HepG2 (cell line): Measurements from ENCODE around the gene NPAS2. TPM values are rescaled to one million over a fixed set of nuclear protein-coding genes. Genes with fewer than 3 reads are reported as not detected.

Experiments
- CREM ChIP-seq, 2 experiments: sonication (generic) in 1 of 2; formaldehyde crosslinking in 1 of 2; IDR thresholded peaks; 2 replicates each; pipeline versions ENCODE4 v1.4.0 to v1.6.1; 2016 to 2020; ENCODE audit warnings: antibody characterized with exemption in 1 of 2, mild to moderate bottlenecking in 1 of 2, missing genetic modification reagents in 1 of 2
- ERF ChIP-seq: IDR thresholded peaks from 2 replicates; pipeline ENCODE4 v1.6.1; 2018; ENCODE audit warnings: missing biosample characterization, missing genetic modification reagents
- EZH2 ChIP-seq: conservative IDR thresholded peaks from 2 replicates; pipeline ENCODE4 v1.6.1; 2012; ENCODE audit warnings: mild to moderate bottlenecking, low read depth, low read length, moderate library complexity
- GPBP1L1 ChIP-seq: sonication (generic); formaldehyde crosslinking; IDR thresholded peaks from 2 replicates; pipeline ENCODE4 v1.5.0; 2020; ENCODE audit warnings: mild to moderate bottlenecking, missing genetic modification reagents
- HDAC1 ChIP-seq: sonication (generic); formaldehyde crosslinking; IDR thresholded peaks from 2 replicates; pipeline ENCODE4 v1.5.1; 2020; ENCODE audit warnings: mild to moderate bottlenecking, missing genetic modification reagents
- HDAC2 ChIP-seq: sonication (generic); formaldehyde crosslinking; IDR thresholded peaks from 2 replicates; pipeline ENCODE4 v1.4.0; 2020; ENCODE audit warnings: missing genetic modification reagents
- MXD4 ChIP-seq: IDR thresholded peaks from 2 replicates; pipeline ENCODE4 v1.6.1; 2016; ENCODE audit warnings: mild to moderate bottlenecking, missing biosample characterization, missing genetic modification reagents
- REL ChIP-seq: sonication (generic); formaldehyde crosslinking; conservative IDR thresholded peaks from 2 replicates; pipeline ENCODE4 v1.8.0; 2022; ENCODE audit warnings: mild to moderate bottlenecking, missing genetic modification reagents, moderate library complexity
- SNAI1 ChIP-seq: sonication (generic); formaldehyde crosslinking; IDR thresholded peaks from 2 replicates; pipeline ENCODE4 v1.5.0; 2020; ENCODE audit warnings: mild to moderate bottlenecking, missing genetic modification reagents, borderline replicate concordance
- SPEN ChIP-seq: sonication (generic); formaldehyde crosslinking; IDR thresholded peaks from 2 replicates; pipeline ENCODE4 v1.5.1; 2020; ENCODE audit warnings: low read depth, mild to moderate bottlenecking, missing genetic modification reagents
- TGIF2 ChIP-seq: IDR thresholded peaks from 2 replicates; pipeline ENCODE4 v1.6.1; 2016; ENCODE audit warnings: control low read depth, missing compliant biosample characterization
- ZBTB40 ChIP-seq, 2 experiments: fragments of 450-650 bp in 1 of 2; sonication (generic) in 1 of 2; formaldehyde crosslinking in 1 of 2; IDR thresholded peaks; 2 replicates each; pipeline versions ENCODE4 v1.6.1 to v1.8.0; 2016 to 2022; ENCODE audit warnings: antibody characterized with exemption in 1 of 2, mild to moderate bottlenecking in 1 of 2, missing genetic modification reagents in 1 of 2
- ZFP1 ChIP-seq: IDR thresholded peaks from 2 replicates; pipeline ENCODE4 v1.6.1; 2016
- ZMYM3 ChIP-seq: sonication (generic); formaldehyde crosslinking; IDR thresholded peaks from 2 replicates; pipeline ENCODE4 v1.5.1; 2020; ENCODE audit warnings: mild to moderate bottlenecking, missing genetic modification reagents
- ZNF180 ChIP-seq: sonication (generic); formaldehyde crosslinking; IDR thresholded peaks from 2 replicates; pipeline ENCODE4 v1.4.0; 2020; ENCODE audit warnings: low read depth, missing genetic modification reagents, borderline replicate concordance
- ZNF260 ChIP-seq: sonication (generic); formaldehyde crosslinking; IDR thresholded peaks from 2 replicates; pipeline ENCODE4 v1.4.0; 2020; ENCODE audit warnings: missing genetic modification reagents, low read depth, mild to moderate bottlenecking, borderline replicate concordance
- ZNF549 ChIP-seq: sonication (generic); formaldehyde crosslinking; IDR thresholded peaks from 2 replicates; pipeline ENCODE4 v1.5.0; 2020; ENCODE audit warnings: missing genetic modification reagents
- ZNF563 ChIP-seq: sonication (generic); formaldehyde crosslinking; IDR thresholded peaks from 2 replicates; pipeline ENCODE4 v1.8.0; 2022; ENCODE audit warnings: mild to moderate bottlenecking, moderate library complexity, missing genetic modification reagents
- ZNF720 ChIP-seq: sonication (generic); formaldehyde crosslinking; IDR thresholded peaks from 2 replicates; pipeline ENCODE4 v1.4.0; 2020; ENCODE audit warnings: missing genetic modification reagents
- ZNF768 ChIP-seq: sonication (generic); formaldehyde crosslinking; IDR thresholded peaks from 2 replicates; pipeline ENCODE4 v1.4.0; 2020; ENCODE audit warnings: missing genetic modification reagents
- ZNF781 ChIP-seq: sonication (generic); formaldehyde crosslinking; IDR thresholded peaks from 2 replicates; pipeline ENCODE4 v1.5.1; 2020; ENCODE audit warnings: borderline replicate concordance, mild to moderate bottlenecking, missing genetic modification reagents; ENCODE audit errors: not compliant biosample characterization
- ZSCAN29 ChIP-seq: sonication (generic); formaldehyde crosslinking; conservative IDR thresholded peaks from 2 replicates; pipeline ENCODE4 v1.4.0; 2020; ENCODE audit warnings: mild to moderate bottlenecking, missing genetic modification reagents
- polyA plus RNA-seq, 8 experiments: library from polyadenylated mRNA; depleted of rRNA in 3 of 8; stranded (reverse) in 7 of 8; unstranded in 1 of 8; fragments of >200 nt; fragmentation: Illumina TruSeq in 4 of 8; extraction: Trizol in 4 of 8; gene quantifications; 2 replicates each; pipeline versions ENCODE4 v1.2.1 to v1.2.3, GENCODE V29; 2011 to 2016; ENCODE audit warnings: low read depth in 4 of 8, missing spikeins in 1 of 8, mixed read lengths in 1 of 8; ENCODE audit not compliant: insufficient read depth in 1 of 8
- total RNA-seq, 5 experiments: library from RNA; depleted of rRNA; stranded (reverse); fragments of >200 nt; fragmentation: Illumina TruSeq; extraction: Trizol; gene quantifications; 2 replicates each; pipeline ENCODE4 v1.2.3, GENCODE V29; 2016; ENCODE audit warnings: low read depth in 1 of 5

NPAS2 gene
- total and polyA plus RNA-seq, 2 of the 13 experiments (the other 11 are each of a cell fraction or from before 2014, with no cell fraction given) = 14.8 to 37.5 TPM

GRCh38 chr2:100779908-100780202, 40.1 kb upstream of the NPAS2 start (continued):
- TF ChIP-seq ZBTB40 (IDR thresholded peaks at IDR 0.05) (no peak), ZBTB40 (CRISPR knock-in tag; IDR thresholded peaks at IDR 0.05) (peak; percentile 16; the same call in 1 of the 2 replicates), ZFP1 (CRISPR knock-in tag) (no peak), ZNF549 (no peak), REL (CRISPR knock-in tag) (0 out of 2 replicates have a peak, but pooled peaks have one; percentile 12), MXD4 (CRISPR knock-in tag) (no peak), GPBP1L1 (CRISPR knock-in tag) (no peak), SNAI1 (CRISPR knock-in tag) (no peak), ERF (CRISPR knock-in tag) (no peak), SPEN (CRISPR knock-in tag) (no peak), ZNF720 (CRISPR knock-in tag) (no peak), ZNF260 (CRISPR knock-in tag) (no peak), ZMYM3 (CRISPR knock-in tag) (peak; percentile 100; the same call in 1 of the 2 replicates), HDAC1 (CRISPR knock-in tag) (peak; percentile 92), TGIF2 (CRISPR knock-in tag) (no peak), ZNF563 (CRISPR knock-in tag) (no peak), ZNF781 (CRISPR knock-in tag) (no peak), EZH2 (no peak), CREM (IDR thresholded peaks at IDR 0.05) (no peak), CREM (CRISPR knock-in tag; IDR thresholded peaks at IDR 0.05) (no peak), HDAC2 (peak; percentile 99), ZNF180 (no peak), ZNF768 (peak; percentile 51; the same call in 1 of the 2 replicates), ZSCAN29 (CRISPR knock-in tag) (no peak)
